Suppressor macrophage treated with lipopolysaccharide for 4 hours (primary cell): Measurements from ENCODE around the gene CLSTN2.

Source experiments
- DNase-seq: peaks from one replicate; pipeline ENCODE4 v3.0.0-alpha.2; 2020

Gene CLSTN2

DNA sequence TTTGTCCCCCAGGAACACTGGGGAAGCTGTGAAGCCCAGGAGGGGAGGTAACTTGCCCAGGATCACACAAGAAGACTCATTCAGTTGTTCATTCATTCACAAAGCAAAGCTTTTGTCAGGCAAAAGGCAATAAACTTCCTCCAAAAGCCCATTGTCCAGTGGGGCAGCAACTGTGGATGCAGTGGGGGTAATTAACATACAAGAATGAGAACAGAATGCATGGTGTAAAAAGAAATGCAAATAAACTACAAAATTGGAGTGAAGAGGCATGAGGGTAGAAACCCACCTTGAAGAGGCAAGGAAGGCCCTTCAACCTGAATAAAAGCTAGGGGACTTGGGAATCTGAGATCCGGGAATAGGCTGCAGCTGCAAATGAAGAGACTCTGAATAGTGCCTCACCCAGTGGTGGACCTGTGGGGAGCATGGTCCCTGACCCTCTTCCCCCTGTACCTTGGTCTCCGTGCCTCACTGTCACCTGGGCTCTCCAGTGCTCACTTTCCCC is 363.6 kb downstream of the CLSTN2 start:
- no peak for DNase-seq

DNA sequence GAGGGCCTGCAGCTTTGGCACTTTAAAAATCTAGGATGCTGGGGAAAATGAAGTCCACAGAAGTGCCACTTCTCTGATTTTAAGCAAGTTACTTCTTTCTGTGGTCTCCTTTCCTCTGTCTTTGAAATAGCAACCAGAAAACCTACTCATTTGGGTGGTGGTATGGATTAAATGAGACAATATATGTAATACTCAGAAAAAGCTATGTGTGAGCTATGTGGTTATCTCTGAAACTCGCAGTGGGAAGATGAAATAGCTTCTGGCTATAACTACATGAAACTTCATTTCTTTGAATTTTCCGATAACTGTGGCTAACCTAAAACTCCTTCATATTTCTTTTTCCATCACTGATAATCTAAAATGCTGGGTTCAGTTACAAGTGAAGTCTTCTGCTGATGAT is 368.9 kb downstream of the CLSTN2 start:
- DNase-seq: no peak

DNA sequence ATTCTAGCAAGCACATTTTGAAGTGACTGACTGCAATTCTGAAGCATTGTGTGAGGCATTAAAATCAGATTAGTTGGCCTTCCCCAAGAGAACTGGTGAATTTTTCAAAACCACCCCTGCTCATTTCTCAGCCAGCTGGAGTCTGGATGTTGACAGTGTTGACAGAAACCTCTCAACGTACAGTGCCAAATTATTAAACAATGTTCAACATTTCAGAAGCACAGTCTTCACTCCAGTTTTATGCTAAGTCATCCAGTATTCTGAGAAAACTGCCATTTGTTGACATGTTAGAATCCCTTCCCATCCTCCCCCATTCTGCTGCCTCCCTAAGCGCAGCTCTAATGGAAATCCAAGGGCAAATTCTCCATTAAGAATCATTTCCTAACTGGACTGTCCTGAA is 373.6 kb downstream of the CLSTN2 start:
- no peak for DNase-seq

DNA sequence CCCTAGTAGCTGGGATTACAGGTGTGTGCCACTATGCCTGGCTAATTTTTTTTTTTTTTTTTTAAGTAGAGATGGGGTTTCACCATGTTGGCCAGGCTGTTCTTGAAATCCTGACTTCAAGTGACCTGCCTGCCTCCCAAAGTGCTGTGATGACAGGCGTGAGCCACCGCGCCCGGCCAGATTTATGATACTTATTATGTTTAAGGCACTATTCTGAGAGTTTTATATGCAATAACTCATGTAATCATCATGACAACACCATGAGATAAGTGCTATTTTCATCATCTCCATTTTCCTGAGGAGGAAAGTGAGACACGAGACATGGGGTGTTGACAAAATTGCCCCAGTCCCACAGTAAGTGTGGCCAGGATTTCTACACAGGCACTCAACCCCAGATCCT is 376.4 kb downstream of the CLSTN2 start:
- no peak for DNase-seq

DNA sequence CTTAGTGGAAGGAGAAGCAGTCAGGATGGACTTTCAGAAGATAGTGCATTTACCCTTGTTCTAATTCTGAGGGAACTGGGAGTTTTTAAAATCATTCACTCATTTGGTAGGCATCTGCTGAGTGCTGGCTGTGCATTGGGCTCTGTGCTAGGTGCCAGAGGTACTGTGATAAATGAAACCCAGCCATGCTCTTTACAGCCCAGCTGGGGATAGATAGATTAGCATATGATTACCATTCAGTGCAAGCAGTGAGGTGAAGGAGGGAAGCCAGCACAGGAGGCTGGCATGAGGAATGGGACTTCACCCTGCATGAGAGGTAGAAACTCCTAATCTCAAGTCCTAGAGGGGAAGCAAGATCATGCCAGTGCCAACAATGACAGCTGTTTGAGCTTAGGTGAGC is 381.0 kb downstream of the CLSTN2 start:
- no peak for DNase-seq

DNA sequence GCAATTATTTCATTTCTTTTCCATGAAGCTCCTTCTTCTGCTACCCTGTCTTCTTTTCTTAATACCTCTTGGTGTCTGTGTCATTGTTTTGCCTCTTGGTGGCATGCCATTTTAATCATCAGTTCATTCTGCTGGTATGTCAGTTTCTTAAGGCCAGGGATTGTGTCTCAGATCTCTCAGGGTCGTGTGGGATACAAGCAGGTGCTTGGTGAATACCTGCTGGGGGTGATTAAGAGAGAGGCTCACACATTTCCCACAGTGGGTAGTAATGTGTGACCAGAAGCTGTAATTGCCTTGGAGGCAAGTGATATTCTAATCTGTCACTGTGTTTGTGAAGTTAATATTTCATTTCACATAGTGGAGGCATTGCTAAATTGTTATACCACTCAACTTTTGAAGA is 381.5 kb downstream of the CLSTN2 start:
- no peak for DNase-seq

DNA sequence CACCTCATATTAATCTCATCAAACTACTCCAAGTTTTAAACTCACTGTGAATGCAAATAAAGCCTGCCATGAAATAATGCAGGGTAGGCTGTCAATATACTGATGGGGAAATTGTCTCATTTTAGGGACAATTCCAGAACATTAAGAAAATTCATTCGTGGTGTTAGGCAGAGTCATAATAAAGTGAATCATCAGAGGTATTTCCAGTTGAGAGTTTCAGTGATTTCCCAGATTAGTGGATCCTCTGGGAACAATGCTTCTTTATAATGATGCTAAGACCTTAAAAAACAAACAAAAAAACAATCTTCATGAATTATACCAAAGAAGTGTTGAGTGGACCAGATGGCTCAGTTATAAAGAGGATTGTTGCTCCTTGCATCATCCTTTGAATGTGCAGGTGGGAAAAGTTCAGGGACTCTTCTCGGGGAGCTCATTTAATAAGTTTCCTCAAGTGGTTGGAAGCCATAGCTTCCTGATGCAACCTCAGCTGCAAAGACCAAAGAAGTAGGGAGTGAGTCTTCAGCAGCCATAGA is 381.9 kb downstream of the CLSTN2 start:
- no peak for DNase-seq

DNA sequence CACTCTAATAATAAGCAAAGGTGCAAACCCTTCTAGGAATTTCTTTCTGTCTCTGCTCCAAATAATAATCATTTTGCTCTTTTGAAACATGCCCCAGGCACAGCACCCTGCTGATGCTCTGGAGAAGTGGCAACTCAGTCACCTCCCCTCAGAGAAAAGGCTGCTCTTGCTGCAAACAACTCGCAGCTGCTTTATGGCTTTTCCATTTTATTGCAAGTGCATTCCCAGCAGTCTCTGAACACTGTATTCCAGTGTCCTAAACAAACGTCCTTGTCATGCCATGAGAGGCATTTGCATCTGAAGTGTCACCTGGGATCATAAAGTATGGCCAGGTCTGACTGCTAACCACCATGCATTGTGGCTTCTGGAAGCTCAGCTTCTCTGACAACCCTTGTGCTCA is 384.8 kb downstream of the CLSTN2 start:
- no peak for DNase-seq

DNA sequence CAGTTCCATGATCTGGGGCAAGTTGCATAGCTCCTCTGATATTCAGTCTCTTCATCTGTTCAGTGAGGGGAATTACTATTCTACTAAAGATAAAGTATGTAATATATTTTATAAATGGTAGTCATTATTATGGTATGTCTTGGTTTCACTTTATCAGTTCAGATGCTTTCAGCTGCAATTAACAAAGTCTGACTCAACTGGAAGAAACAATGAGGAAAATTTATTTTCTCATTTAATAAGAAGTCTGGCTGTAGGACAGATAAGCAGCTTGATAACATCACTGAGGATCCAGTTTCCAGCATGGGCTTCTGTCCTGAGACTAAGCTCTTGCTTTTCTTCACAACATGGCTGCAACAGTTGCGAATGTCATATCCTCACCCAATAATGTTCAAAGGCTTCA is 388.6 kb downstream of the CLSTN2 start:
- no peak for DNase-seq

DNA sequence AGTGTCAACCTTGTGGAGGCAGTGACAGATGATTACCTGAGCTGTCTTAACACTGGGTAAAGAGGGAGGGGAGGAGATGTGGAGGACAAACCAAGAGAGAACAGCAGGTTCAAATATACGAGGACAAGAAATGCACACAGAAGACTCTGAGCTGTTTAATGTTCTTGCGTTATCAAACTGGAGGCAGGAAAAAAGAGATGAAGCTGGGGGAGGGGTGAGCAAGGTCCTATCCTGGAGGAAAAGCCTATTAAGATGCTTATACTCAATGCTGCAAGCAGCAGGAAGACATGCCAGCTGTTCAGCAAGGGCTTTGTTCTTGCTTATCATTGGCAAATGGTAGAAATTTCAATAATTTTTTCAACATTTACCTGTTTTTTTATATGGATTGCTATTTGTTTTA is 397.1 kb downstream of the CLSTN2 start:
- DNase-seq: no peak

DNA sequence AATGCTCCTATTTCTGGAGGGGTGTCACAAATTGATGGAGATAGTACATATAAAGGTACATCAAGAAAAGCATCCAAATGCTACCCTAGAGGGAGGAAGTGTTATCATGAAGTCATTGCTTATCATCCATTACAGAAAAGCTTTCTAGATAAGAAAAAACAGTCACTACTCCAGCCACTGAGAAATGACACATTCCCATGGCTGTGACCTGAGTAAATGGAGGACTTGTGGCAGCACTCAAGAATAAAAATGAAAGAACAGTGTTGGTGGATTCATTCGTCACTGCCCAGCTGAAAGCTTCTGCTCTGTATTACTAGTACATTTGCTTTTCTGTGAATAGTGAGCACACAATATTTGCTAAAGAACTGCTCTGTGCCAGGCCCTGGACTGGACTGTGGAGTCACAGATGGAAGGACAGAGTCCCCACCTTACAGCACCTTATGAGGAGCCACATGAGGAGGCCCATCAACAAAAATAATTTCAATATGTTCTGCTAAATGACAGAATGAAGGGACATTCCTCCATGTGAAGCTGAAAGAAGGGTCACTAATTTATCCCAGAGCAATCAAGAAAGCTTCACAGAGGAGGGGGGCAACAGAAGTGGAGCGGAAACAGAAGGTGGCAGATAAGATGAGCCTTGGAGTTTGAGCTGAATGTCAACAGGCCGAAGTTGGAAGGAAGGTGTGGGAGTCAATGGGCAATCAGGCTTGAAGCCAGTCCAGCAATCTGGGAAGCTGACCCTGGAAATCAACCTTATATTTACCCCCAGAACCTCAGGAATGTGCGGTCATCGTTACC is 399.3 kb downstream of the CLSTN2 start:
- DNase-seq: no peak

DNA sequence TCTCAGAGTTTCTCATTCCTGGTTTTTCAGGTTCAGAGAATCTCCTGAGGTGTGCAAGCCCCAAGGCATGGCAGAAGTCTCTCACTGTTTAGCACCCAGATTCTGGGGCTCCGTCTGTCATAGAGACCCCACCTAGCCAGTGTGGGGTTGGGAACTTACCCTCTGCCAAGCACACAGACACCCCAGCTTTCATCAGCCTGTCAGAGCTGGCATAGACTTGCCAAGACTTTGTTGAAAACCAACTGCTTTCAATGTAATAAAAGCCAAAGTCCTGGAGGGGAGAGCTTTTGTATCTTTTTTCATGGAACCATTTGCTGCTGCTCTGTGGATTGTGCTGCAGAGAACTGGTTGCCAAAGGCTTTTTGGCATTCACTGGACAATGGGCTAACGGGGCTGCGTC is 401.5 kb downstream of the CLSTN2 start:
- no peak for DNase-seq

DNA sequence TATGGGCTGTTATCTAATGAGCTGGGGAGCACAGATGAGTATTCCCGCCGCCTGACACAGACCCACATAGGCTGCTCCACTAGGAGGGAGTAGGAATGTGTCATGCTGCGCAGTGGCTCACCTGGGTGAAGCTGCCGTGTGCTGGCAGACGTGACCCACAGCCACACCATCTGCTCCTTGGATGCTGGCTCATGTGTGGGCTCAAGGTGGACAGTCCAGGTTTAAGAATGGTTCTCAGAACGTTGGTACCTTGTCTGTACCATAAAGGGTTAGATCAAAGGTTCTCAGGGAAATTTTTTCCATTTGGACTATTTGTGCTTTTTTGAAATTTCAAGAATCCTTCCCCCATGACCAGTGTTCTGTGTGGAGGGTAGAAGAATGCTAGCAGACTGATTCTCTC is 403.9 kb downstream of the CLSTN2 start:
- no peak for DNase-seq

DNA sequence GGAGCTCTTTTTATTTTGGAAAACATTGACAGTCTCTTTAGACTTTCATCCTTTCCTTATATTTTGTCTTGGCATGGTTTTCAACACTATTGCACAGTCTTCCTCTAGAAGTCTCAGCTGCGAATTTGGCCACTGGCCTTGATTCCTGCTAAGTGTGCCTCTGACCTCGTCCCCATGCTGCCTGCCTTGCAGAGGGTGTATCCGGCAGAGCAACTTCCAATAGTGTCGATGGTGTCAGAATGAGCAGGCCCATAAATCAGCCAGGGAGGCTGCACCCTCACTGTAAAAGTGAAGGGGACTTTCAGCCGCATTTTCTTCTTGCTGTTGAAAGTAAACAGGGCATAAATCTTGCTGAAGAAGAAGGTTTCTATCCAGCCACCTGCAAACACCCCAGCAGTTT is 406.2 kb downstream of the CLSTN2 start:
- DNase-seq: no peak

DNA sequence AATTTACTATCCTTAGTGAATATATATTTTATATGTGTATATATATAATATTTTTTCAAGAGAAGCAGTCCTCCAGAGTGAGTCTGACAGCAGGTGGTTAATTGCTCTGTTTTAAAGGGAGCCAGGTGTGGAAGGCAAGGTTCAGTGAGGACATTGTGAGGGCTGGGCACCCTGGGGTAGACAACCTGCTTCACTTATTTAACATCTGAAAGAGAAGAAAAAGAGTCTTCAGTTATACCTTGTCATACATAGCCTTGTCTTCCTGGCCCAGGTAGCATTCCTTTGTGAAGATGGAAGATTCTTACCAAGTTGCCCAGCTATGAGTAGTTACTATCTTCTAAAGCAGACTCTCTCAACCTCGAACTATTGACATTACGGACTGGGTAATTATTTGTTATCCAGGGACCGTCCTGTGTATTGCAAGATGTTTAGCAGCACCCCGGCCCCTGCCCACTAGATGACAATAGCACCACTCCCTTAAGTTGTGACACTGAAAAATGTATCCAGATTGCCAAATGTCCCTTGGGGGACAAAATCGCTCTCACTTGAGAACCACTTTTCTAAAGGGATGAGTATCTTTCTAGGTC is 406.9 kb downstream of the CLSTN2 start:
- no peak for DNase-seq

DNA sequence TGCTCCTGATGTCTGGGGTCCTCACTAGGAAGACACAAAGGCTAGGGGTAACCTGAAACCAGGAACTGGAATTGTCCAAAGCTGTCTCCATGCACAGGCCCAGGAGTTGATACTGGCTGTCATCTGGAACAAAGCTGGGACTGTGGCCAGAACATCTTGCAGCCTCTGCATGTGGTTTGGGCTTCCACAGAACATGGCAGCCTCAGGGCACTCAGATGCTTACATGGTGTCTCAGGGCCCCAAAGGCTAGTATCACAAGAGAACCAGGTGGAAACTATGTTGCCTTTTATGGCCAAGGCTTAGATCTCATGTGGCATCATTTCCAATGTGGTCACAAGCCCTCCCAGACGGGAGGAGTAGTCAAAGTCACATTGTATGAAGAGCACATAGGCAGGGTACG is 407.7 kb downstream of the CLSTN2 start:
- DNase-seq: no peak

DNA sequence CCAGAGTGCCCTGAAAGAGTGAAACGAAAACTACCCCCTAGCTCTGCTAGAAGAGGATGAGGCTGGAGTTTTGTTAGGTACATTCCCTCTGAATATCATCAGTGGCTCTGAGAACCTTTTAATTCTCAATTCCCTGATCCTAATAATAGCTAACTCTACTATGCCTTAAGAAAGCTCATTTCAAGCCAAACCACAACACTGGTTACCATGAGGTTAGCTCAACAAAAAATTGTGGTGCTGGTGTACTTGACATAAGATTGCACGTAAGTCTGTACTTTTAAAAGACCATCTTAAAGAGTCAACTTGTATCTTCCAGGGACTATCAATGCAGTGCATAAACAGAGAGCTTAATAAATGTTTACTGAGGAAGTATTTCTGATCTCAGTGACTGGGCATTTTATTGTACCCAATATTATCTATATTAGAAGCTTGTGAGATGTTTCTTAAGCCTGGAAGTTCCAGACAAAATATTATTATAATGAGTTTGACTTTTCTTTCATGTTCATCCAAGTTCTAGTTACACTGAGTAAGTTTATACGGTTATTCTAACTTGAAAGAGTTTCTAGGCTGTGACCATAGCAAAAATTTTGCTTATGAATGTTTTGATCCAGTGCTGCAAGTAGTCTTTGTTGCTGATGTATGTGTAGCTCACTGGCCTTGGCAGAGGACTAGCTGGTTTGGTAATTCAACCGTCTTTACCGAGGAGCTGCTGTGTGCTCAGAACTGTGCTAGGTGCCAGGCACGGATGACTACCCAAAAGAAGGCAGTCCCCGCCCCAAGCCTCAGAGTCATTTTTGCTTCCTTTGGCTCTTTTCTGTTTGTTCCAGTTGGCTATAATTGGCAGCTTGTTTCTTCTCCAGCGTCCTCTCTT is 408.5 kb downstream of the CLSTN2 start:
- no peak for DNase-seq

DNA sequence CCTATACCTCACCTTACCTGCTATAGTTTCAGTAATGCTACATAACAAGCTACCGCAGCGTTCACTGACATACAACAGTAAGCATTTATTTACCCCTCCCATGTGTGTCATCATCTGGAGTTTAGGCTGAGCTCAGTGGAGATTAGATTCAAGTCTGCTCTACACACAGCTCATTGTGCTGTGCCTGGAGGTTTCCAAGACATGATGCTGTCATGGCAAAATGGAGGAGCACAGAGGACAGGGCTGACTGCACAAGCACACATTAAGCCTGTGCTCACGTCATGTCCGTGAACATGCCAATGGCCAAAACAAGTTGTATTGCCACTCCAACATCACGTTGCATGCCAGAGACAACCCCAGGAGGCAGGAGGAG is 409.1 kb downstream of the CLSTN2 start:
- no peak for DNase-seq

DNA sequence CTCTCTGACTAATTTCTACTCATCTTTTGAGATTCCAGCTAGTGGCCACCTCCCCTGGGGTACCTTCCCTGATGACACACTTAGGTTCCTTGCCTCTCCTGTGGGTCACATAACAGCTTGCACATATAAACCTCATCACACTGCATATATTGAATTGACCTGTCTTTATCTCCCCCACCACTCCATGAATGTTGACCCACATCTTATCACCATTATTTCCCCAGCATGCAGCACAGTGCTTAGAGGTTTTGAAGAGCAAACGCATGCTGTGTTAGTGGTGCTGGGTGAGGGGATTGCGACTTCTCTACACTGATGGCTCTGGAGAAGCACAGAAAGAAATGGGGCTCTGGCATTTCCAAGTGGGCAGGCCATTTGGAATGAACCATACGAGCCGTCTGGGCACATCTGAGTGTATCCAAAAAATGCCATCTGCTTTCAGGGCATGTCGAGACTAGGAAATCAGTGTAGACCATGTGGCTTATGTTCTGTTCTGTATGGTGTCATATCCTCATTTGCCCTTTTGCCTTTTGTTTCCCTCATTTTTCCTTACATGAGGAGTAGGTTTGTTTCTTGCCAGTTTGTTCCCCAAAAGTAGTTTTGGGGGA is 409.7 kb downstream of the CLSTN2 start:
- DNase-seq: no peak

DNA sequence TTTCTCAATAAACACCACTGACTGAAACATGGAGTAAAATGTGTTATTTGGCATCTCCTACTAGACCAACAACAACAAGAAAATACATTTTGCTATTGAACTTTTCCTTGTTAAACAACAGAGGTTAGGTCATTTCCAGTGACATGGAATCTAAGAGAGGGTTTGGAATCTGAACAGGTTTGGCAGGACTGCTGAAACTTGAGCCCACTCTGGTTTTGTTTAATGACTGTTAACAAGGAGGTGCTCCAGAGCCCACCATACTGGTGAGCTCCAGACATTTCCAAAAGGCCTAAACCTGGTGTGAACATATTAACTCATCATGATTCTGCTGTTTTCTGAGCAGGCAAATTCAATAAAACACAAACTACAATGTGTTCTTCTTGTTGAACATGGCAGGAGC is 412.2 kb downstream of the CLSTN2 start:
- DNase-seq: no peak

DNA sequence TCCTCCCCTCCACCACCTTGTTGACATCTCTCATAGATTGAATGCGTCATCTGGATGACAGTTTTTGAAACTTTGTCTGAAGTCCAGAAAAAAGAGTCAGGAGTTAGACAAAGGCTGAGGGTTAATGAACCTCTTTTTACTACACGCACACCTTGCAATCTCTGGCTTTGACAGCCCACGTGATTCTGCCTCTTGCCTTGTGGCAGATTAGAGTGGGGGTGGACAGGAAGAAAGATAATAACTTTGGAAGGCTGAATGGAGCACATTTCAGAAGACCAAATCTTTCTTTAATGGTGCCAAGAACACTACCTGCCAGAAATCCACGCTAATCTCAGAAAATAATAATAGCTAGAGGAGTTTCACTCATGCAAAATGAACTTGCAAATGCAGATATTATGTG is 415.0 kb downstream of the CLSTN2 start:
- no peak for DNase-seq

DNA sequence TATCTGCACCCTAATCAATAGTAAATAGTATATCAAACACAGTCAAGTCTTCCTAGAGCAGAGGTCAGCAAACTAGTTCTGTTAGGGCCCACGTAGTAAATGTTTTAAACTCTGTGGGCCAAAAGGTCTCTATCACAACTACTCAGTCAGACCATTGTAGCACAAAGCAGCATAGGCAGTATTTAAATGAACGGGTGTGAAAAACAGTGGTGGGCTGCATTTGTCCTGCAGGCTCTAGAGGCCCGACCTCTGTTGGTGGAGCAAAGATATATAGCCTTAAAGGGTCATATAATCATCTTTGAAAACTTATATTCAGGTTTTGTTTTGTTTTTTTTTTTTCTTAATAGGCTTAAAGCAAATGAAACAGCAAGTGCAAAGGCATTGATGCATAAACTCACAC is 416.5 kb downstream of the CLSTN2 start:
- no peak for DNase-seq

DNA sequence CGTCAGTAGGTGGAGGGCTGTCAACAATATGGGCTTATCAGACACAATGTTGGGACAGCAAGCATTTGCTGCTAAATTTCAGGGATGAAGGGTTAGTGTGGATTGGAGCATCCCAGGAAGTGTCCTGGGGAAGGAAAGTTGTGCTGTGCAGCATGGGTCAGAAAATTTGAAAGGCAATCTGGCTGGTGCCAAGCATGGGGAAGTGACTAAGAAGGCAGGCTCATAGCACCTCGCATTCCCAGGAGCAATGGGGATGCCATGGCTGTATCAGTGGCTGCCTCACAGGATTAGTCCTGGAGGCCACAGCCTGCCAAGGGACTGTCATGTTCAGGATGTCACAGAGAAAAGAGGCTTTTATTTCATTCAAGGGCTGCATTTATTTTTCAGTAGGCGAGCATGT is 420.5 kb downstream of the CLSTN2 start:
- DNase-seq: no peak
